Osteoblast (primary cell): Measurements from ENCODE around the gene CPNE8. TPM values are rescaled to one million over a fixed set of nuclear protein-coding genes. Genes with fewer than 3 reads are reported as not detected.

Experiments
- DNase-seq: peaks from one replicate; pipeline ENCODE4 v3.0.0; 2011; ENCODE audit warnings: low spot score, mixed read lengths; ENCODE audit not compliant: insufficient read length; ENCODE audit errors: missing footprints
- H2AFZ ChIP-seq: 2 replicates; pipeline ENCODE4 v1.6.0; 2011; ENCODE audit warnings: mild to moderate bottlenecking, low read length
- H3K27ac ChIP-seq: 2 replicates; pipeline ENCODE4 v1.5.1; 2011; ENCODE audit warnings: mild to moderate bottlenecking, low read depth, low read length, moderate library complexity
- H3K27me3 ChIP-seq: 2 replicates; pipeline ENCODE4 v1.6.0; 2012; ENCODE audit warnings: mild to moderate bottlenecking, control low read depth, inconsistent platforms, low read length, moderate library complexity; ENCODE audit not compliant: insufficient read depth
- H3K36me3 ChIP-seq: 2 replicates; pipeline ENCODE4 v1.5.1; 2011; ENCODE audit warnings: mild to moderate bottlenecking, low read length, control low read depth, moderate library complexity; ENCODE audit not compliant: insufficient read depth
- H3K4me1 ChIP-seq: 2 replicates; pipeline ENCODE4 v1.5.1; 2011; ENCODE audit warnings: mild to moderate bottlenecking, low read length, control low read depth, moderate library complexity; ENCODE audit not compliant: insufficient read depth
- H3K4me2 ChIP-seq: 2 replicates; pipeline ENCODE4 v1.6.0; 2011; ENCODE audit warnings: mild to moderate bottlenecking, low read length; ENCODE audit not compliant: insufficient read depth
- H3K4me3 ChIP-seq: fragments of 200-600 bp; sonication (generic); 3 replicates; pipeline ENCODE4 v1.5.1; 2012; ENCODE audit warnings: mild to moderate bottlenecking, low read length, inconsistent platforms; ENCODE audit not compliant: insufficient read depth
- H3K79me2 ChIP-seq: 2 replicates; pipeline ENCODE4 v1.6.0; 2012; ENCODE audit warnings: mild to moderate bottlenecking, low read length, control low read depth, inconsistent platforms; ENCODE audit not compliant: insufficient read depth
- H3K9me3 ChIP-seq: 2 replicates; pipeline ENCODE4 v1.5.1; 2011; ENCODE audit warnings: low read depth, low read length, control low read depth
- H4K20me1 ChIP-seq: 2 replicates; pipeline ENCODE4 v1.6.0; 2012; ENCODE audit warnings: mild to moderate bottlenecking, low read length, control low read depth; ENCODE audit not compliant: insufficient read depth
- total RNA-seq: library from RNA; depleted of rRNA; stranded (reverse); fragments of >200 nt; gene quantifications from 2 replicates; pipeline ENCODE4 v1.2.3, GENCODE V29; 2012
- TF ChIP-seq, protein P1 (sequence below): IDR thresholded peaks from 2 replicates; pipeline ENCODE4 v1.5.1; 2011; ENCODE audit warnings: mild to moderate bottlenecking, low read depth, low read length, moderate library complexity; ENCODE audit errors: extremely low read depth

The CPNE8 gene
- total RNA-seq, 1 donor: 20.6 TPM

DNA sequence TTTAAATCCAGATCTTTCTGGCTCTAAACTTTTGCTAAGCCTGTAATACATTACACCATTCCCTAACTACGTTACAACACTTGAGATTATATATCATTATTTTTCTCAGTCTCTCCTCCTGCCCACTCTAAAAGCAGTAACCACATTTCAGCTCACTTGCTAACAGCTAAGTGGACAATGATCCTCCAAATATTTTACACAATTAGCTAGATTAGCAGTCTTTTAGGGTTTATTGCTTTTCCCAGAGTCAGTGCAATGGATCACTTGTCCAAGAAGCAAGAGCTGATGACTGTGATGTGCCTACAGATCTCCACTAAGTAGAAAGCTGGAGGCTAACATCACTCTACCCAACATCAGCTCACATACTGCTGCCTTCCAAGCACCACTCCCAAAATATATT lies 17.6 kb downstream of the CPNE8 start:
- H3K27me3 ChIP-seq: no peaks in the 10 kb centered on the region
- no peak overlapping the region for H2AFZ ChIP-seq
- H3K36me3 ChIP-seq: no peaks in the 10 kb centered on the region
- no peaks in the 10 kb centered on the region for H3K9me3 ChIP-seq
- no peak overlapping the region for H3K4me3 ChIP-seq
- H4K20me1 ChIP-seq: no peaks in the 10 kb centered on the region
- TF ChIP-seq, protein P1, sequence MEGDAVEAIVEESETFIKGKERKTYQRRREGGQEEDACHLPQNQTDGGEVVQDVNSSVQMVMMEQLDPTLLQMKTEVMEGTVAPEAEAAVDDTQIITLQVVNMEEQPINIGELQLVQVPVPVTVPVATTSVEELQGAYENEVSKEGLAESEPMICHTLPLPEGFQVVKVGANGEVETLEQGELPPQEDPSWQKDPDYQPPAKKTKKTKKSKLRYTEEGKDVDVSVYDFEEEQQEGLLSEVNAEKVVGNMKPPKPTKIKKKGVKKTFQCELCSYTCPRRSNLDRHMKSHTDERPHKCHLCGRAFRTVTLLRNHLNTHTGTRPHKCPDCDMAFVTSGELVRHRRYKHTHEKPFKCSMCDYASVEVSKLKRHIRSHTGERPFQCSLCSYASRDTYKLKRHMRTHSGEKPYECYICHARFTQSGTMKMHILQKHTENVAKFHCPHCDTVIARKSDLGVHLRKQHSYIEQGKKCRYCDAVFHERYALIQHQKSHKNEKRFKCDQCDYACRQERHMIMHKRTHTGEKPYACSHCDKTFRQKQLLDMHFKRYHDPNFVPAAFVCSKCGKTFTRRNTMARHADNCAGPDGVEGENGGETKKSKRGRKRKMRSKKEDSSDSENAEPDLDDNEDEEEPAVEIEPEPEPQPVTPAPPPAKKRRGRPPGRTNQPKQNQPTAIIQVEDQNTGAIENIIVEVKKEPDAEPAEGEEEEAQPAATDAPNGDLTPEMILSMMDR: no peak
- H3K27ac ChIP-seq: no peak overlapping the region
- H3K79me2 ChIP-seq: peaks cover 46% of the 10 kb centered on the region
- H3K4me1 ChIP-seq: peaks cover 5% of the 10 kb centered on the region
- H3K4me2 ChIP-seq: no peak overlapping the region
- DNase-seq: no peak

DNA sequence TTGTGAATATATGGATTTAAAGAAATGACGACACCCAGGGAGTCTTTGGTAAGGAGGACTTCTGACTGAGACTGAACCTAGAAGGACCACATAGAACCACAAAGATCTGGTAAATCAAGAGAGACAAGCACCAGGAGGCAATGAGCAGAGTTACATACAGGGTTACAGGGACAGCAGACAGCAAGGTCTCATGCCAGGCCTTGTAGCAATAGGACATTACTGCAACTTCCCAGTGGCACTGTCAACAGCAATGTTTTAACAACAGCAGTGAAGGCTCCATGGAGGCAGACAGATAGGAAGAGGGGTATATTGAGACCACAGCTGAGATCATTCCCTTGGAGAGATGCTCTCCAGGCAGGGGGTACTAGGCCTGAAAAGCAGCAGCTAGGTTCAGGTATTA lies 18.5 kb downstream of the CPNE8 start:
- Histone ChIP-seq H3K27me3 (no peaks in the 10 kb centered on the region), H3K36me3 (no peaks in the 10 kb centered on the region), H3K27ac (no peak overlapping the region), H3K79me2 (peaks cover 49% of the 10 kb centered on the region), H3K4me3 (no peak overlapping the region), H3K4me1 (peaks cover under 1% of the 10 kb centered on the region), H3K9me3 (no peaks in the 10 kb centered on the region), H3K4me2 (no peak overlapping the region), H4K20me1 (no peaks in the 10 kb centered on the region), H2AFZ (no peak overlapping the region)
- DNase-seq: no peak
- TF ChIP-seq, protein P1: no peak

DNA sequence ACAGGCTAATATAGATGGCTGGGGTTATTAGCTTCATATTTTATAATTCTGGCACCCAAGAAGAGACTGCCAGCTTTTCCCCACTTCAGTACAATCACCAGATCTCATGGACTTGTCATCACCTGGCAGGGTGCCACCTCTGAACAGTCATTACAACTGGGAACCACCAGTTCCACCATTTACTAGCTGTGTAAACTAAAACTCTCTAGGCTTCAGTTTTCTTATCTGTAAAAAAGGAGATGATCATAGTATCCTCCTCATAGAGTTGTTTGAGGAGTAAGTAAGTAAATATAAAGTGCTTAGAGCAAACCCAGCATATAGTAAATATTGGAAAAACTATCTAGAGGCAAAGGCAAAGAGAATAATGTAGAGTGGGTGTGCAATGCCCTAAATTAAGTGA lies 19.3 kb downstream of the CPNE8 start:
- no peak overlapping the region for H3K4me3 ChIP-seq
- H4K20me1 ChIP-seq: no peaks in the 10 kb centered on the region
- H2AFZ ChIP-seq: no peak overlapping the region
- peaks cover 48% of the 10 kb centered on the region for H3K79me2 ChIP-seq
- TF ChIP-seq, protein P1: no peak
- peak; percentile 82 for DNase-seq
- H3K36me3 ChIP-seq: no peaks in the 10 kb centered on the region
- H3K27me3 ChIP-seq: no peaks in the 10 kb centered on the region
- H3K4me1 ChIP-seq: no peaks in the 10 kb centered on the region
- H3K9me3 ChIP-seq: no peaks in the 10 kb centered on the region
- no peak overlapping the region for H3K4me2 ChIP-seq
- no peak overlapping the region for H3K27ac ChIP-seq

DNA sequence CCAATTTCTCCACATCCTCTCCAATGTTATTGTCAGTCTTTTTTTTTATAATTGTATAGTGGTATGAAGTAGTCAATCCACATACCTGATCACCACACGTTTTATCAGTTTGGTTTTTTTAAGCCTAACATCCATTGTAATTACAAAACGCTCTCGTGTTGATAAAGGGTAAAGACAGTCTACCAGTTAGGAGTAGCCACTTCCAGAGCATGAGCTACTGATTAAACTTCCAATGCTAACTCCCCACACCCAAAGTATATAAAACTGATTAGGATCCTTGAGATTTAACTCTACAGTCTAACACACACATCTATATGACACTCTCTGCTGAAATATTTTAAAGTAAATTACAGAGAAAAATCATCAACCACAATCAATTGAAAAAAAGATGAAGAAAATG lies 20.7 kb downstream of the CPNE8 start:
- H3K36me3 ChIP-seq: no peaks in the 10 kb centered on the region
- H3K27me3 ChIP-seq: no peaks in the 10 kb centered on the region
- H3K27ac ChIP-seq: no peak overlapping the region
- no peaks in the 10 kb centered on the region for H3K9me3 ChIP-seq
- H4K20me1 ChIP-seq: no peaks in the 10 kb centered on the region
- H3K4me3 ChIP-seq: no peak overlapping the region
- H3K79me2 ChIP-seq: peaks cover 44% of the 10 kb centered on the region
- DNase-seq: no peak
- no peak overlapping the region for H3K4me2 ChIP-seq
- TF ChIP-seq, protein P1: no peak
- no peak overlapping the region for H2AFZ ChIP-seq
- no peaks in the 10 kb centered on the region for H3K4me1 ChIP-seq
